ENCODE data around the gene METTL1.

METTL1 gene

GRCh38 chr12:57735952-57736740 is 35.8 kb downstream of the METTL1 start:
- DNase-seq, result no peak

- no peak for DNase-seq
Observed at GRCh38 chr12:57735198-57735855, 36.6 kb downstream of the METTL1 start.

- DNase-seq, result no peak
Observed at GRCh38 chr12:57734591-57734990, 37.3 kb downstream of the METTL1 start.

- no peak for DNase-seq
Observed at GRCh38 chr12:57733928-57734327, 38.0 kb downstream of the METTL1 start.

- DNase-seq, result no peak
Observed at GRCh38 chr12:57732726-57733593, 38.9 kb downstream of the METTL1 start.

- no peak for DNase-seq
Observed at GRCh38 chr12:57732270-57732669, 39.6 kb downstream of the METTL1 start.

- DNase-seq, result no peak
Observed at GRCh38 chr12:57731411-57732080, 40.4 kb downstream of the METTL1 start.

- no peak for DNase-seq
Observed at GRCh38 chr12:57730336-57731067, 41.4 kb downstream of the METTL1 start.

GRCh38 chr12:57729321-57729844 is 42.5 kb downstream of the METTL1 start:
- no peak for DNase-seq

GRCh38 chr12:57727758-57728395 is 44.0 kb downstream of the METTL1 start:
- DNase-seq, result no peak

- DNase-seq, result no peak
Observed at GRCh38 chr12:57726884-57727757, 44.8 kb downstream of the METTL1 start.

- no peak for DNase-seq
Observed at GRCh38 chr12:57726151-57726883, 45.6 kb downstream of the METTL1 start.

- DNase-seq, result no peak
Observed at GRCh38 chr12:57725851-57726150, 46.1 kb downstream of the METTL1 start.

- DNase-seq, result no peak
Observed at GRCh38 chr12:57724936-57725740, 46.8 kb downstream of the METTL1 start.

GRCh38 chr12:57724003-57724935 is 47.6 kb downstream of the METTL1 start:
- no peak for DNase-seq

GRCh38 chr12:57723630-57723962 is 48.3 kb downstream of the METTL1 start:
- no peak for DNase-seq

GRCh38 chr12:57722716-57723629 is 48.9 kb downstream of the METTL1 start:
- DNase-seq, result no peak
